Fibroblast of pulmonary artery (primary cell): ENCODE results near the gene PUM2.

Experiments used
- DNase-seq: peaks from one replicate; pipeline ENCODE4 v3.0.0-alpha.2; 2010; ENCODE audit warnings: low read depth
- H3K4me3 ChIP-seq: replicated peaks from 2 replicates; pipeline ENCODE4 v1.5.1; 2011; ENCODE audit warnings: low read depth, mild to moderate bottlenecking, control low read depth, low read length, moderate library complexity
- TF ChIP-seq, protein P1 (sequence below): IDR thresholded peaks from 2 replicates; pipeline ENCODE4 v1.5.1; 2011; ENCODE audit warnings: mild to moderate bottlenecking, control low read depth, low read length, inconsistent platforms; ENCODE audit errors: missing control alignments

Gene PUM2

DNA sequence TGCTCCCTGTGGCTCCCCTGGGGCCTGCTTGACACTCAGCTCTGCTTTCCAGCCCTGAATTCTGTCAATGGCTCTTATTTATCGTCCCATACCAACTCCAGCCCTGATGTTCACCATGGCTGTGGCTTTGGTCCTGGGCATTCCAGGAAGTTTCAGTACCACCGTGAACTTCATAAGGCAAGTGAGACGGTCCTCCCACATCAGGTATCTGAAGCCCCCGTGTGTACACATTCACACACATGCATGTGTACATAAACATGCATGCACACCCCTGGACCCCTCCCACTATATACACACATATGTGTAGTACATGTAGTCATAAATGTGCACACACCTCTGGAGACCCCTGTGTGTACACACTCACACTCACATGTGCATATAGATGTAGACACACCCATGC, 43.3 kb upstream of the PUM2 start:
- no peak for DNase-seq
- no peak overlapping the region for H3K4me3 ChIP-seq
- TF ChIP-seq, protein P1, sequence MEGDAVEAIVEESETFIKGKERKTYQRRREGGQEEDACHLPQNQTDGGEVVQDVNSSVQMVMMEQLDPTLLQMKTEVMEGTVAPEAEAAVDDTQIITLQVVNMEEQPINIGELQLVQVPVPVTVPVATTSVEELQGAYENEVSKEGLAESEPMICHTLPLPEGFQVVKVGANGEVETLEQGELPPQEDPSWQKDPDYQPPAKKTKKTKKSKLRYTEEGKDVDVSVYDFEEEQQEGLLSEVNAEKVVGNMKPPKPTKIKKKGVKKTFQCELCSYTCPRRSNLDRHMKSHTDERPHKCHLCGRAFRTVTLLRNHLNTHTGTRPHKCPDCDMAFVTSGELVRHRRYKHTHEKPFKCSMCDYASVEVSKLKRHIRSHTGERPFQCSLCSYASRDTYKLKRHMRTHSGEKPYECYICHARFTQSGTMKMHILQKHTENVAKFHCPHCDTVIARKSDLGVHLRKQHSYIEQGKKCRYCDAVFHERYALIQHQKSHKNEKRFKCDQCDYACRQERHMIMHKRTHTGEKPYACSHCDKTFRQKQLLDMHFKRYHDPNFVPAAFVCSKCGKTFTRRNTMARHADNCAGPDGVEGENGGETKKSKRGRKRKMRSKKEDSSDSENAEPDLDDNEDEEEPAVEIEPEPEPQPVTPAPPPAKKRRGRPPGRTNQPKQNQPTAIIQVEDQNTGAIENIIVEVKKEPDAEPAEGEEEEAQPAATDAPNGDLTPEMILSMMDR: no peak

DNA sequence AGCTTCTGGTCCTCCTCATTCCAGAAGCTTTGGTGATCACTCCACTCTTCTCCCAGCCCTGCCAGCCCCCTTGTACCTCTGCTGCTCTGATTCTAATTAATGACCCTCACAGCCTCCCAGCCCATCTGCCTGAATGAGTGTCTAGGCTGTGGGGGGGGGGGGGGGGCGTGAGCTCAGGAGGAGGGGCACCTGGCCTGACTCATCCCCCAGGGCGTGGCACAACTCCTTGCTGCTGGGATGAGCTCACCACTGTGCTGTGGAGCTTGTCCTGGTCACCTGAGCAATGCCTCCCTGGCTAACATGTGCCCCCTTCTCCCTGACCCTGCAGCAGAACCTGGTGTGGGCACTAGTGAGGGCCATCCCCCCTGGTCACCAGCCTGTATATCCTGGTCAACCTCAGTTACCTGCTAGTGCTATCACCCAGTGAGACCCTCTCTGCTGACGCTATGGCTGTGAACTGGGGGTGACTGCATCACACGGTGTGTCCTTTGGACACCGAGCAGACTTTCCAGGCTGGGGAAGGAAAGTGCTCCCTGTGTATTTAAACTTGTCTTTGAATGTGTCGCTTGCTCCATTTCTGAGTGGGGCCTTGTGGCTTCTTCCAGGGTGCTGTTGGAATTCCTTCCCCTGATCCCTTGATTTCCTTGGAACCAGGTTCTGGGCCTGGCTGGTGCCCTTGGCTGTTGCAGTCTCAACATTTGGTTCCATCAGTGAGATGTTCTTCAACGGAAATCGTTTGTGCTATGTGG, 41.5 kb upstream of the PUM2 start:
- TF ChIP-seq, protein P1: no peak
- DNase-seq: no peak
- H3K4me3 ChIP-seq: no peak overlapping the region

DNA sequence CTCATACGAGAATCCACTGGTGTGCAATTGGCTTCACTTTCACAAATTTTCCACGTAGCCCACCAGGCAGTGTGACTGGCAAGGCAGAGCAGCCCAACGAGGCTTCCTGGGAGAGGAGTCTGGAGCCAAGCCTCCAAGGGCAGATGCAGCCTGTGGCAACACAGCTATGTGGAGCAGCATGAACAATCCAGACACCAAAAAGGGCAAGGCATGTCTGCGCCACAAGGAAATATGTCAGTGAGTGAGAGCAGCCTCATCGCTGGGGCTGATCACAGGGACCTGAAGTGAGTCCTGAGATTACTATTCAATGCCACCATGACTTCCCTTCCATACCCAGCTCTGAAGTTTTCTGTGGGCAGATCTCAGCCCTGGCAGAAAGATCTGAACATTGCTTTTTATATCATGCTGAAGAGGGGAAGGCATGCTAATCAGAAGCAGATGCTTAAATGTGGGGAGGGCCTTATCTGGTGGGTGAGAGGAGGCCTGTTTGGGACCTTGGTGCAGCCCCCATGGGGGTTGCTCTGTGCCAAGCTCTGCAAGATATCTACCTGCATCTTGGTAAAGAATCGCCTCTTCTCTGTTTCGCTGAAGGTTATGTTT, 40.0 kb upstream of the PUM2 start:
- TF ChIP-seq, protein P1: no peak
- no peak overlapping the region for H3K4me3 ChIP-seq
- DNase-seq: no peak

DNA sequence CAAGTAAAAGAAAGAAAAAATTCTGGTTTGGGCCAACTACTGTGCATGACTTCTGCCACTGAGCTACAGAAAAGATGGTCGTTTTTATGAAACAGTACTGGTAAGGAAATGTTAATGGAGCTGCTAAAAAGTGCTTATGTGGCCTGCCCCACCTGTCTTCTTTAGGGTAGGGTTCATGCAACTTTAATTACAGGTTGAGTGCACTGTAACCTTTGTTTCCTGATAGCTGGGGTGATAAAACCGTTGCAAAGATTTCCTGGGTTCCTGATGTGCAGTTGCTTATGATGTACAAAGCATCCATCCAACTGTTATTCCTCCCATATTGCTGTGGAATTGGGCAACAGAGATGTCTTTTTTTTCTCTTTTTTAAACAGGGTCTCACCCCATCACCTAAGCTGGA, 34.3 kb upstream of the PUM2 start:
- DNase-seq: no peak
- TF ChIP-seq, protein P1: no peak
- no peak overlapping the region for H3K4me3 ChIP-seq

DNA sequence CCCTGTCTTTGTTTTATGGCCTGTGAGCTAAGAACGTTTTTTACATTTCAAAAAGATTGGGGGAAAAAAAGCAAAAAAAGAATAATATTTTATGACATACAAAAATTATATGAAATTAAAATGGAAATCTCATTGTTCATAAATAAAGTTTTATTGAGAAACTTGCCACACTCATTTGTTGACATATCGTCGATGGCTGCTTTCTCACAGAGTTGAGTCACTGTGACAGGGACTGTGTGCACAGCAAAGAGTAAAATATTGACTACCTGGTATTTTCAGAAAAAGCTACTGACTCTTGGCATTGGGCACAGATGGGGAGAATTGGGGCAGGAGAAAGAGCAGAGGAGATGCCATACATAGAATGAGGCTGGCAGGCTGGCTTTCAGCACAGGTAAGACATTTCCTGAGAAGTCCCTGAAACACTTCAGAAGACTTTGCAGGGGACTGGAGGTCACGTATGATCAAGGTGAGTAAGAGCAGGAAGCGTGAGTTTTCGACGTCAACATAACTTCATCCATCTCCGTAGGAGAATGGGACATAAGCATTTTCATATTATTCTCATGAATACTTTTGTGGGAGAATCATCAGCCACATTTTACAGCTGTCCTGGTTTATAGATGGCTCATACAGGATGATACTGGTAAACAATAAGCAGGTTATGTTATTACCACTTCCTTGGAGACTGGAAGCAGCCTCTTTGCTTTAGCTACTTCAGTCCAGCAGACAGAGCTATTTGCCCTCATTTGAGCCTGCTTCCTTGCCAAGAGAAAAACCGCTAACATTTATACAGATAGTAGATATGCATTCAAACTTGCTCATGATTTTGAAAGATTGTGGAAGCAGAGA, 32.5 kb upstream of the PUM2 start:
- DNase-seq: peak; percentile 28
- no peak overlapping the region for H3K4me3 ChIP-seq
- TF ChIP-seq, protein P1: no peak

DNA sequence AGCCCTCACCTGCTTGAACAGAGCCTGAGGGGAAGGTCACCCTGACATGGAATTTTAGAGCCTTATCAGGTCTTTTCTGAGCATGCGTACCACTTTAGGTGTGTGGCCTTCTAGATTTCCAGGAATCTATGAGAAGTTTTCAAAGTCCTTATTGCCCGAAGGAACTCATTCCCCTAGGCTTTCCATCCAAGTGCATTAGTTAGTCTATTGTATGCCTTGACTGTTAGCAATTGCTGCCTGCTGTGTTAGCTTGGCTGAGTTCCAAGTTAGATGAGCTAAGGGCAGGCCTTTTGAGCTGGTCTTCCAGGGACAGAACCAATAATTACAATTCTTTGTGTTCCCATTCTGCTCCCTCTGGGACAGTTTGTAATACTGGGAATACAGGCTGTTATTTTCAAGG, 30.8 kb upstream of the PUM2 start:
- TF ChIP-seq, protein P1: no peak
- DNase-seq: peak; percentile 69
- no peak overlapping the region for H3K4me3 ChIP-seq
